HepG2 (cell line): ENCODE measurements around the gene DCPS. TPM values are rescaled to one million over a fixed set of nuclear protein-coding genes. Genes with fewer than 3 reads are reported as not detected.

Experiments
- ATAC-seq: fragments of 200-7000 bp; cut with Tn5 transposase; 3 replicates; pipeline ENCODE4 v1.9.1; 2020; ENCODE audit warnings: mild to moderate bottlenecking, moderate library complexity
- BruUV-seq: library from RNA; stranded (reverse); fragments of 400-500 nt; replicated peaks from 2 replicates; lab custom pipeline; 2021; lab: Mats Ljungman, UMichigan
- CTCF ChIA-PET: fragments of 300-600 bp; formaldehyde crosslinking; extraction: SDS; loops from one replicate; lab custom pipeline; 2021; ENCODE audit warnings: low total read pairs, inconsistent platforms, low intra/inter-chr PET ratio; lab: Yijun Ruan, JAX
- POLR2A ChIA-PET: fragments of 350-600 bp; sonication (Branson Sonifier 250); formaldehyde crosslinking; loops from one replicate; lab custom pipeline; 2020; ENCODE audit warnings: antibody characterized with exemption, inconsistent platforms; lab: Yijun Ruan, JAX
- DNase-seq: peaks from one replicate; pipeline ENCODE4 v3.0.0-alpha.2; 2015; ENCODE audit warnings: low spot score
- FAIRE-seq: peaks from 3 replicates; lab custom pipeline; 2011; peaks lifted over from hg19 to GRCh38; lab: Jason Lieb, UNC
- H2AFZ ChIP-seq: one replicate; pipeline ENCODE4 v1.6.1; 2011; ENCODE audit warnings: low read length, inconsistent platforms
- H3K27ac ChIP-seq: fragments of 300-600 bp; 3 replicates; pipeline ENCODE4 v1.8.0; 2011; ENCODE audit warnings: mixed run types, mild to moderate bottlenecking, mixed read lengths, low read length, inconsistent platforms; ENCODE audit not compliant: insufficient read depth; ENCODE audit errors: extremely low read length
- H3K27me3 ChIP-seq, 2 experiments: fragments of 200-600 bp in 1 of 2; 2 replicates in 1 of 2; 3 replicates in 1 of 2; pipeline versions ENCODE4 v1.6.0 to v1.8.0; 2011; ENCODE audit warnings: low read length in 2 of 2, mild to moderate bottlenecking in 2 of 2, moderate library complexity in 2 of 2, inconsistent platforms in 1 of 2; ENCODE audit not compliant: insufficient read depth in 2 of 2, control insufficient read depth in 1 of 2
- H3K36me3 ChIP-seq, 2 experiments: fragments of 200-600 bp in 1 of 2; replicated peaks in 1 of 2; 2 replicates in 1 of 2; 3 replicates in 1 of 2; pipeline versions ENCODE4 v1.5.1 to v1.8.0; 2011; ENCODE audit warnings: low read length in 2 of 2, inconsistent platforms in 1 of 2; ENCODE audit not compliant: insufficient read depth in 2 of 2, control insufficient read depth in 1 of 2
- H3K4me1 ChIP-seq: 2 replicates; pipeline ENCODE4 v1.5.1; 2012; ENCODE audit warnings: low read length, inconsistent platforms; ENCODE audit not compliant: insufficient read depth
- H3K4me2 ChIP-seq: 2 replicates; pipeline ENCODE4 v1.6.0; 2011; ENCODE audit warnings: low read depth, low read length, inconsistent platforms
- H3K4me3 ChIP-seq, 3 experiments: fragments of 200-600 bp in 1 of 3; sonication (generic), shearing (Covaris generic) in 1 of 3; replicated peaks in 1 of 3; 2 replicates each; pipeline ENCODE4 v1.5.1; 2011 to 2016; ENCODE audit warnings: low read length in 3 of 3, inconsistent platforms in 2 of 3, low read depth in 2 of 3, mild to moderate bottlenecking in 2 of 3, control low read depth in 1 of 3, mixed read lengths in 1 of 3; ENCODE audit not compliant: insufficient read depth in 1 of 3
- H3K79me2 ChIP-seq: one replicate; pipeline ENCODE4 v1.6.1; 2011; ENCODE audit warnings: low read length, inconsistent platforms; ENCODE audit not compliant: insufficient read depth
- H3K9ac ChIP-seq: 2 replicates; pipeline ENCODE4 v1.6.0; 2011; ENCODE audit warnings: mild to moderate bottlenecking, low read depth, low read length, inconsistent platforms; ENCODE audit not compliant: insufficient read depth
- H3K9me3 ChIP-seq: 2 replicates; pipeline ENCODE4 v1.5.1; 2012; ENCODE audit warnings: mild to moderate bottlenecking, low read length
- H4K20me1 ChIP-seq: 2 replicates; pipeline ENCODE4 v1.6.0; 2011; ENCODE audit warnings: inconsistent platforms, mild to moderate bottlenecking, low read length, moderate library complexity; ENCODE audit not compliant: insufficient read depth
- ATF3 ChIP-seq: sonication (generic); formaldehyde crosslinking; IDR thresholded peaks from 2 replicates; pipeline ENCODE4 v1.4.0; 2020; ENCODE audit warnings: missing genetic modification reagents
- CREBL2 ChIP-seq: sonication (generic); formaldehyde crosslinking; IDR thresholded peaks from 2 replicates; pipeline ENCODE4 v1.8.1; 2023; ENCODE audit warnings: missing genetic modification reagents, mild to moderate bottlenecking, borderline replicate concordance
- FOXP1 ChIP-seq, 2 experiments: fragments of 450-650 bp in 1 of 2; IDR thresholded peaks; 2 replicates each; pipeline ENCODE4 v1.6.1; 2017 to 2018; ENCODE audit warnings: antibody characterized with exemption in 1 of 2
- GPBP1L1 ChIP-seq: sonication (generic); formaldehyde crosslinking; IDR thresholded peaks from 2 replicates; pipeline ENCODE4 v1.5.0; 2020; ENCODE audit warnings: mild to moderate bottlenecking, missing genetic modification reagents
- KLF11 ChIP-seq: IDR thresholded peaks from 2 replicates; pipeline ENCODE4 v1.6.1; 2016; ENCODE audit warnings: missing compliant biosample characterization
- MLXIP ChIP-seq: sonication (generic); formaldehyde crosslinking; IDR thresholded peaks from 2 replicates; pipeline ENCODE4 v1.9.0; 2021; ENCODE audit warnings: missing genetic modification reagents, borderline replicate concordance
- MTF1 ChIP-seq: sonication (generic); formaldehyde crosslinking; IDR thresholded peaks from 2 replicates; pipeline ENCODE4 v1.5.0; 2020; ENCODE audit warnings: missing genetic modification reagents
- NFE2L1 ChIP-seq: sonication (generic); formaldehyde crosslinking; IDR thresholded peaks from 2 replicates; pipeline ENCODE4 v1.4.0; 2020; ENCODE audit warnings: missing genetic modification reagents, mild to moderate bottlenecking, borderline replicate concordance
- RBM22 ChIP-seq: fragments of 200-400 bp; formaldehyde crosslinking; optimal IDR thresholded peaks from 2 replicates; pipeline ENCODE3; 2017; ENCODE audit warnings: mild to moderate bottlenecking, low read length, moderate library complexity
- SIX4 ChIP-seq: sonication (generic); formaldehyde crosslinking; IDR thresholded peaks from 2 replicates; pipeline ENCODE4 v1.4.0; 2020; ENCODE audit warnings: missing genetic modification reagents
- TBX3 ChIP-seq: fragments of 450-650 bp; IDR thresholded peaks from 2 replicates; pipeline ENCODE4 v1.6.1; 2017; ENCODE audit warnings: antibody characterized with exemption, mild to moderate bottlenecking, inconsistent platforms, borderline replicate concordance
- ZKSCAN1 ChIP-seq: fragments of 150-350 bp; IDR thresholded peaks from 2 replicates; pipeline ENCODE4 v1.6.1; 2014; ENCODE audit warnings: low read length
- ZNF253 ChIP-seq: sonication (generic); formaldehyde crosslinking; IDR thresholded peaks from 2 replicates; pipeline ENCODE4 v1.8.0; 2022; ENCODE audit warnings: mild to moderate bottlenecking, missing genetic modification reagents, borderline replicate concordance
- ZNF335 ChIP-seq: sonication (generic); formaldehyde crosslinking; IDR thresholded peaks from 2 replicates; pipeline ENCODE4 v1.4.0; 2020; ENCODE audit warnings: missing genetic modification reagents
- ZNF354B ChIP-seq: sonication (generic); formaldehyde crosslinking; IDR thresholded peaks from 2 replicates; pipeline ENCODE4 v1.8.0; 2022; ENCODE audit warnings: mild to moderate bottlenecking, missing genetic modification reagents
- ZNF468 ChIP-seq: sonication (generic); formaldehyde crosslinking; IDR thresholded peaks from 2 replicates; pipeline ENCODE4 v1.8.0; 2022; ENCODE audit warnings: mild to moderate bottlenecking, moderate library complexity, missing genetic modification reagents
- ZNF556 ChIP-seq: sonication (generic); formaldehyde crosslinking; IDR thresholded peaks from 2 replicates; pipeline ENCODE4 v1.4.0; 2020; ENCODE audit warnings: mild to moderate bottlenecking, missing genetic modification reagents, borderline replicate concordance
- ZNF747 ChIP-seq: sonication (generic); formaldehyde crosslinking; IDR thresholded peaks from 2 replicates; pipeline ENCODE4 v1.8.1; 2023; ENCODE audit warnings: missing genetic modification reagents, mild to moderate bottlenecking, borderline replicate concordance
- WGBS: methylation state at CpG from one replicate; pipeline ENCODE4 v1.1.6; 2017; ENCODE audit warnings: low lambda C conversion rate; 5-methylcytosine and 5-hydroxymethylcytosine counted together
- in situ Hi-C: cut with HindIII; loops from 2 replicates; pipeline ENCODE4 v1.10.0; 2017; ENCODE audit warnings: low pct_unique_long_range_greater_than_20kb; ENCODE audit not compliant: extremely low pct_ligation_motif_present
- intact Hi-C: fragments of 100-400 bp; cut with micrococcal nuclease; formaldehyde crosslinking; loops from one replicate; pipeline ENCODE4 v1.10.0; 2022; ENCODE audit not compliant: unreplicated experiment
- polyA plus RNA-seq, 8 experiments: library from polyadenylated mRNA; depleted of rRNA in 3 of 8; stranded (reverse) in 7 of 8; unstranded in 1 of 8; fragments of >200 nt; fragmentation: Illumina TruSeq in 4 of 8; extraction: Trizol in 4 of 8; gene quantifications; 2 replicates each; pipeline versions ENCODE4 v1.2.1 to v1.2.3, GENCODE V29; 2011 to 2016; ENCODE audit warnings: low read depth in 4 of 8, missing spikeins in 1 of 8, mixed read lengths in 1 of 8; ENCODE audit not compliant: insufficient read depth in 1 of 8
- total RNA-seq, 5 experiments: library from RNA; depleted of rRNA; stranded (reverse); fragments of >200 nt; fragmentation: Illumina TruSeq; extraction: Trizol; gene quantifications; 2 replicates each; pipeline ENCODE4 v1.2.3, GENCODE V29; 2016; ENCODE audit warnings: low read depth in 1 of 5

The DCPS gene
- total and polyA plus RNA-seq, 2 of the 13 experiments (the other 11 are each of a cell fraction or from before 2014, with no cell fraction given) = 21.9 to 22.5 TPM

GRCh38 chr11:126281245-126281644 is 22.6 kb upstream of the DCPS start:
- POLR2A ChIA-PET = interaction anchor here (0.7 to 1.7 kb wide), 2 partner anchors 12 to 134 kb away, joined by 3 to 19 read pairs; partner anchors contain the start of genes FOXRED1 and SRPRA
- no peak overlapping the region for H3K27ac ChIP-seq
- no peak overlapping the region for H3K9ac ChIP-seq
- no peak overlapping the region for H3K4me2 ChIP-seq
- H3K4me1 ChIP-seq = peaks cover 55% of the 10 kb centered on the region
- no peak overlapping the region for H3K4me3 ChIP-seq
- TF ChIP-seq ZNF335 (CRISPR knock-in tag) (no peak), ATF3 (CRISPR knock-in tag) (no peak), RBM22 (no peak), MTF1 (CRISPR knock-in tag) (no peak), FOXP1 (IDR thresholded peaks at IDR 0.05) (no peak), FOXP1 (CRISPR knock-in tag; IDR thresholded peaks at IDR 0.05) (no peak), TBX3 (no peak), ZNF747 (no peak), NFE2L1 (CRISPR knock-in tag) (no peak), ZNF354B (CRISPR knock-in tag) (no peak), ZNF253 (CRISPR knock-in tag) (no peak), ZNF556 (CRISPR knock-in tag) (no peak), KLF11 (CRISPR knock-in tag) (no peak), SIX4 (CRISPR knock-in tag) (no peak), ZKSCAN1 (no peak), CREBL2 (CRISPR knock-in tag) (no peak), GPBP1L1 (CRISPR knock-in tag) (no peak), ZNF468 (CRISPR knock-in tag) (no peak), MLXIP (CRISPR knock-in tag) (no peak)
- CTCF ChIA-PET = no interaction called here
- no peaks in the 10 kb centered on the region for H4K20me1 ChIP-seq
- intact Hi-C loops = no loop called here
- H3K79me2 ChIP-seq = peaks cover 10% of the 10 kb centered on the region
- DNase-seq (no peak), ATAC-seq (no peak), FAIRE-seq (no peak)
- WGBS = 85% methylated on average over 6 of the region's 6 CpGs
- H3K9me3 ChIP-seq = no peaks in the 10 kb centered on the region
- BruUV-seq = no TSS peak
- H3K36me3 ChIP-seq = peaks cover 0 to 5% of the 10 kb centered on the region in 2 experiments; a peak in 3 of 5 replicates
- no peaks in the 10 kb centered on the region for H3K27me3 ChIP-seq
- no peak overlapping the region for H2AFZ ChIP-seq
- in situ Hi-C loops = no loop called here
